ENCODE data around the gene SPINK1.

The SPINK1 gene

DNA sequence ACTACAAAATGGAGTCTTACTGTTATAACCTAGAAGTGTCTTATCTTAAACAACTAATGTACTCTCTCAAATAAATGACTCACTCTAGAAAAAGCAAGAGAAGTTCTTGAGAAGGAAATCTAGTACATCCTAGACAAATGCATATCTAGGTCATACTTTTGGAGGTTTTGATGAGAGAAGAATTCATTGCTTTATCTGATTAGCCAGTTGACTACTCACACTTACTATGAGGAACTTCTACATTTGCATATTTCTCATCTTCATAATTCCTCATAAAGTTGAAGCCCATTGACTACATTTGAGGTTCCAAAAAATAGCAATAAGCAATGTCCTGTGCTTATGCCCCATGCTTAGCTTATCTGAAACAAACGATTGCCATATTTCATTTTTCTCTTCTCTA is 51.8 kb downstream of the SPINK1 start:
- DNase-seq (ENCODE audit: low read depth, low spot score), result no peak
- no peak overlapping the region for H3K4me3 ChIP-seq (ENCODE audit: low read length)

GRCh38 chr5:147776989-147777388 is 54.5 kb downstream of the SPINK1 start:
- no peak overlapping the region for H3K4me3 ChIP-seq (ENCODE audit: low read length)
- DNase-seq (ENCODE audit: low read depth, low spot score), result no peak
